Muscle layer of colon (tissue), 2 donors: ENCODE data around the gene ERGIC1.
A peak's percentile ranks its signal among the peaks of the same experiment; 100 is the strongest.

Source experiments
- H3K27ac ChIP-seq: one replicate; pipeline ENCODE4 v1.7.0; 2013; ENCODE audit warnings: low read depth, mild to moderate bottlenecking, low read length, moderate library complexity
- H3K27me3 ChIP-seq, 2 donors: one replicate each; pipeline ENCODE4 v1.7.0; 2013; ENCODE audit warnings: low read length in 2 of 2, mild to moderate bottlenecking in 2 of 2; ENCODE audit not compliant: insufficient read depth in 2 of 2, control insufficient read depth in 1 of 2
- H3K36me3 ChIP-seq: one replicate; pipeline ENCODE4 v1.7.0; 2013; ENCODE audit warnings: mild to moderate bottlenecking, low read length; ENCODE audit not compliant: insufficient read depth
- H3K4me1 ChIP-seq: one replicate; pipeline ENCODE4 v1.7.0; 2013; ENCODE audit warnings: mild to moderate bottlenecking, low read length; ENCODE audit not compliant: insufficient read depth
- H3K4me3 ChIP-seq, 2 donors: one replicate each; pipeline ENCODE4 v1.7.0; 2013; ENCODE audit warnings: low read length in 2 of 2, low read depth in 1 of 2, mild to moderate bottlenecking in 1 of 2, moderate library complexity in 1 of 2
- H3K9ac ChIP-seq: one replicate; pipeline ENCODE4 v1.7.0; 2013; ENCODE audit warnings: low read length
- H3K9me3 ChIP-seq: one replicate; pipeline ENCODE4 v1.7.0; 2013; ENCODE audit warnings: mild to moderate bottlenecking, low read length
- donor health status: abdominal sarcoma.
- donor health status: Adenocarcinoma of cecum.

The ERGIC1 gene

DNA sequence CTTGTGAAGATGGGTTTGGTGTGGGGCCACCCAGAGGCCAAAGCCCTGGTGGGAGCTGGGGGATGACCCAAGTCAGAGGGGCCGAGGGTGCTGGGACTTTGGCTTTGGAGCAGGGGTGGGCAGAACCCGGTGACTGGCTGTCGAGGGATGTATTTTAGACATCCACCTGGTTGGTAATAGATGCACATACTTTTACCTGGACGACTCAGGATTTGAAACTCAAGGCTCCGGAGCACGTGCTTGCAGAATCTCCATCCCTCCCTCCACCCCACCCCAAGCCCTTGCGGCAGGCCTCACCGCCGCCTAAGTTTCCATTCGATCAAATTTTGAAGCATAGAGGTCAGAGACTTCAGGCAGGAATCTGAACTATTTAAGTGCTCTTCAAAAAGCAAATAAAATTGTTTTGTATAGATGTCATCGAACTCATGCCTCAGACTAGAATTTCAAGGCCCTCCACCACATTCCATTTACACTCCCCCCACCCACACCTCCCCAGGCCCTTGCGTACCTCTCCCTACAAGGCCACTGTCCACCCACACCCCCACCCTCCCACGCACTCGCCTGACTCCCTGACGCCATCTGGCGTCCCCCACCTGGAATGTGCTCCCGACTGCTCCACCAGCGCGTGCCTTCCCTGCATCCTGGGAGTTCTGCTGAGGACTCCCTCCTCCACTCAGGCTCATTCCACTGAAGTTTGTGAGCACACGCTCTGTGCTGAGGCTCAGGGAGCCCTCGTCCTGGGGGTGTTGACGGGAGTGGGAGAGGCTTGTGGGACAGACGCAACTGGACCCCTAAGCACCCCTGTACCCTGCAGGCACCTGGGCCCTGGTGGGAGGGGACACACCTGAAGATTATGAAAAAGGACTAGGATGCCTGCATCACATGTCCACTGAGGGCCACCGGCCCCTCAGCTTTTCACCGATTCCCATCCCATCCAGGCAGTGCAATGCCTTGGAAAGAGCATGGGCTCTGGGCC lies 68.7 kb downstream of the ERGIC1 start:
- Histone ChIP-seq H3K9ac (peak overlapping the region; percentile 55), H3K9me3 (no peaks in the 10 kb centered on the region), H3K36me3 (peaks cover 10% of the 10 kb centered on the region), H3K27ac (peak overlapping the region; percentile 94), H3K4me3 (no peak overlapping the region), H3K27me3 (no peaks in the 10 kb centered on the region), H3K4me1 (peaks cover 76% of the 10 kb centered on the region)

- peak overlapping the region; percentile 94 for H3K27ac ChIP-seq
- H3K36me3 ChIP-seq = peaks cover 3% of the 10 kb centered on the region
- no peak overlapping the region for H3K4me3 ChIP-seq
- no peaks in the 10 kb centered on the region for H3K9me3 ChIP-seq
- H3K4me1 ChIP-seq = peaks cover 72% of the 10 kb centered on the region
- H3K9ac ChIP-seq = peak overlapping the region; percentile 55
- H3K27me3 ChIP-seq = no peaks in the 10 kb centered on the region
Measured at GRCh38 chr5:172903790-172904189, 69.7 kb downstream of the ERGIC1 start.

DNA sequence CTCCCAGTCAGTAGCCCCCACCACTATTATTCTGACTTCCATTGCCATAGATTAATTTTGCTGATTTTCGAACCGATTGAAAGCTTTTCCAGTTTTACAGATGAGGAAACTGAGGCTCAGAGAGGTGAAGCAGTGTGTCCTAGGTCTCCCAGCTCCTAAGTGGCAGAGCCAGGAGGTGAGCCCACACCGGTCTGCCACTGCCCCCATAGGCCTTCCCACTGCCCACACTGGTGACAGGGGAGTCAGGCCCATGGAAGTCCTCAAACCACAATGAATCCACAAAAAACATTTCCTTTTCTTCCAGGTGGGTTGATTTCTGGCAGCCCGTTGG lies 70.2 kb downstream of the ERGIC1 start:
- Histone ChIP-seq H3K27ac (peak overlapping the region; percentile 94), H3K4me1 (peaks cover 72% of the 10 kb centered on the region), H3K36me3 (no peaks in the 10 kb centered on the region), H3K27me3 (no peaks in the 10 kb centered on the region), H3K4me3 (no peak overlapping the region), H3K9ac (peak overlapping the region; percentile 55), H3K9me3 (no peaks in the 10 kb centered on the region)

GRCh38 chr5:172904643-172905345 lies 70.7 kb downstream of the ERGIC1 start:
- Histone ChIP-seq H3K4me3 (no peak overlapping the region), H3K27me3 (no peaks in the 10 kb centered on the region), H3K9ac (peak overlapping the region; percentile 55), H3K36me3 (peaks cover 4% of the 10 kb centered on the region), H3K4me1 (peaks cover 72% of the 10 kb centered on the region), H3K27ac (peak overlapping the region; percentile 94), H3K9me3 (no peaks in the 10 kb centered on the region)

GRCh38 chr5:172905346-172906140 lies 71.5 kb downstream of the ERGIC1 start:
- H3K4me1 ChIP-seq = peaks cover 72% of the 10 kb centered on the region
- H3K27me3 ChIP-seq = no peaks in the 10 kb centered on the region
- peak overlapping the region; percentile 62 for H3K9ac ChIP-seq
- peak overlapping the region; percentile 94 for H3K27ac ChIP-seq
- no peaks in the 10 kb centered on the region for H3K9me3 ChIP-seq
- H3K4me3 ChIP-seq = no peak overlapping the region
- peaks cover 7% of the 10 kb centered on the region for H3K36me3 ChIP-seq

GRCh38 chr5:172906436-172906835 lies 72.4 kb downstream of the ERGIC1 start:
- Histone ChIP-seq H3K27me3 (no peaks in the 10 kb centered on the region), H3K27ac (peak overlapping the region; percentile 94), H3K9ac (peak overlapping the region; percentile 62), H3K9me3 (no peaks in the 10 kb centered on the region), H3K4me3 (no peak overlapping the region), H3K4me1 (peaks cover 68% of the 10 kb centered on the region), H3K36me3 (peaks cover 7% of the 10 kb centered on the region)

DNA sequence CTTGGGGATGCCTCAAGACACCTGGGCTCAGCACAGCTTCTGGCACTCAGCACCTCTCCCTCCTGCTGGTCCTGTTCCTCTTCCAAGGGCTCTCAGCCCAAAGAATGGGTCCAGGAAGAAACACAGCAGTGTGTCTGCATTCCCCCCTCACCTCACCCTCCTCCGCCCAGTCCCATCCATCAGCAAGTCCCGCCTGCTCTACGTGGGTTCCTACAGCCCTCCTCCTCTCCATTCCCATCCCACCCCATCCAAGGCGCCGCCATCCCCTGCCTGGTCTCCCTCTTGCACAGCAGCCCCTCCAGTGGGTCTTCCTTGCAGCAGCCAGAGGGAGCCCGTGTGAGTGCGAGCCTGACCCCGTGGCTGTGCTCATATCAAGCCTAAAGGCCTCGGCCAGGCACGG lies 72.8 kb downstream of the ERGIC1 start:
- Histone ChIP-seq H3K36me3 (peaks cover 7% of the 10 kb centered on the region), H3K4me1 (peaks cover 65% of the 10 kb centered on the region), H3K9ac (peak overlapping the region; percentile 62), H3K9me3 (no peaks in the 10 kb centered on the region), H3K27ac (peak overlapping the region; percentile 94), H3K27me3 (no peaks in the 10 kb centered on the region), H3K4me3 (no peak overlapping the region)

DNA sequence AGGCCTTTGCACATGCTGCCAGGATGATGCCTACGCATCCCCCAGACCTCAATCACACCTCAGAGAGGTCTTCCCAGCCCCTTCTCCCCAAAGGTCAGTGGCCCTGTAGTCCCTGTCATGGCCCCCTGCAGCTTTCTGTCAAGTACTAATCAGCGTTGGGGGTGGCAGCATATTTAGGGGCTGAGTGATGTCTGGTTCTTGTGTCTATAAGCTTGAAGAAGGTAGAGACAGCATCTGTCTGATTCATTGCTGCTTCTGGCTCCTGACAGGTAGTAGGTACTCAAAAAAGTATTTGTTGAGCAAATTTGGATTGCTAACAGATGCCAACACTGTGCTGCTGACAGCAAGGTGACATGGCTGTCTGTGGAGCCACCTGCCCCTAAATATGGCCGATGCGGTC lies 73.6 kb downstream of the ERGIC1 start:
- Histone ChIP-seq H3K9ac (no peak overlapping the region), H3K9me3 (no peaks in the 10 kb centered on the region), H3K27ac (peak overlapping the region; percentile 47), H3K36me3 (peaks cover 7% of the 10 kb centered on the region), H3K4me1 (peaks cover 57% of the 10 kb centered on the region), H3K4me3 (no peak overlapping the region), H3K27me3 (no peaks in the 10 kb centered on the region)

GRCh38 chr5:172908662-172909061 lies 74.6 kb downstream of the ERGIC1 start:
- H3K27ac ChIP-seq = no peak overlapping the region
- no peak overlapping the region for H3K9ac ChIP-seq
- H3K27me3 ChIP-seq = no peaks in the 10 kb centered on the region
- no peak overlapping the region for H3K4me3 ChIP-seq
- H3K36me3 ChIP-seq = peaks cover 15% of the 10 kb centered on the region
- no peaks in the 10 kb centered on the region for H3K9me3 ChIP-seq
- H3K4me1 ChIP-seq = peaks cover 47% of the 10 kb centered on the region

DNA sequence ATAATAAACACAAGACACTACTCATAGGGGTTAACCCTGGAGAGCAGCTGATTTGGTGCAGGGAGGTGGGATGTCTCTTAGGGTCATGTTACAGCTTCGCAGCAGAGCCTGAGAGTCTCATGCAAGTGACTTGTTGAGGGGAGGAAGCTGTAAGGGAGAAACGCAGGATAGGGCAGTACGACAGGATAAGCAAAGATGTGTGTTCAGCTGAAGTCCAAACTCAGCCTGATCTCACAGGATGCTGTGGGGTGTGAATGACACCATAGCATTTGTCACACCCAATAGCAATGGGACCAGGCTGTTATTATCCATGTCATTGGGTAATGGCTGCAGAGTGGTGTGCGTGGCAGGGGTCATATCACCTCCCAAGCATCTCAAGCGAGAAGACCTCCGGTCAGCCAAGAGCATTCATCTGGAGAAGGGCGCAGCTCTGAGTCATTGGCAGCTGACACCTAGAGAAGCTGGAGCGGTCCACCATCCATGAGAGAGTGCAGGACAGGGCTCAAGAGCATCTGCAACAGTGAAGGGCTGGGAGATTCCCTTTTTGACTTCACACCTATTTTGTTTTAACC lies 76.0 kb downstream of the ERGIC1 start:
- H3K36me3 ChIP-seq = peaks cover 26% of the 10 kb centered on the region
- no peaks in the 10 kb centered on the region for H3K27me3 ChIP-seq
- H3K27ac ChIP-seq = peak overlapping the region; percentile 43
- H3K9me3 ChIP-seq = no peaks in the 10 kb centered on the region
- H3K9ac ChIP-seq = no peak overlapping the region
- H3K4me3 ChIP-seq = no peak overlapping the region
- peaks cover 35% of the 10 kb centered on the region for H3K4me1 ChIP-seq
